Measurements from ENCODE around the gene SRSF12. TPM values are rescaled to one million over a fixed set of nuclear protein-coding genes. Genes with fewer than 3 reads are reported as not detected.
"Not testable (repeated sequence)": the region's sequence is repeated elsewhere in the genome, so short reads cannot be mapped to it uniquely, and the experiment has no call there.

Gene SRSF12
- total RNA-seq, 1 donor from 2014 or later, result 0.05 TPM

DNA sequence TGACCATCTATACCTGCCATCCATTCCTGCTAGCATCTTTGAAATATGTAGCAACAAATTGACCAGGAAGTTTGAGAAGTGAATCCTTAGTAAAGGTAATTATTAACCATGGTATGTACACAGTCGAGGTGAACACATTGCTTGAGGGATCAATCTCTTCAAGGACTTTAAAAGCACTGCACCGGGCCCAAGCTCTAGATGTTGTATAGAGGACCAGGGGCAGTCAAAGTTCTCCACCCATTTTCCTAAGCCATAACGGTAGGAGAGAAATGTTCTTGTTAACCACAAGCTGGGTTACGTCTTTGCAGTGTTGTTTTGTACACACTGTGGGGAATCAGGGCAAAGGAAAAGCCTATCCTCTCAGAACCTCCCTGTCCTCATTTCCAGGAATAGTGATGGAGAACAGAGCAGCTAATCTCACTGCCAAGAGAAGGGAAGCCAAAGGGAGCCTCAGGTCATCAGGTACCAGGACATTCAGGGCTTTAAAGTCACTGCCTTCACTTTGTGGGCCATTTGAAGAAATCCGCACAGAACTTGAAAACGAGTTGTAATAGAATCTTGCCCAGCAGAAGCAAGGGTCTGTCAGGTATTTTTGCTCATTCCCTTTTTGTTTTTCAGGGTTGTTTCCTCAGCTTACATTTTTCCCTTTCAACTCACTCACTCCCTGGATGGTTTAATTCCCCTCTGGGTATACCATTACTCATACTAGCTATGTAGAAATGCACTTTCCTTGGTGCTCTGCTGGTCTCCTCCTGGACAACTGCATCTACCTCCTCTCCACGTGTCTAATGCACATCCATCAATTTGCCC, 22.7 kb upstream of the SRSF12 start:
- H3K36me3 Mint-ChIP-seq (ENCODE audit: low read depth), result no peaks in the 10 kb centered on the region
- H3K27ac Mint-ChIP-seq, result no peak overlapping the region
- H3K4me1 Mint-ChIP-seq, result peaks cover 8% of the 10 kb centered on the region
- intact Hi-C loops (cut with micrococcal nuclease), result no loop called here
- H3K27me3 Mint-ChIP-seq, result peaks cover 12% of the 10 kb centered on the region
- H3K4me3 Mint-ChIP-seq, result no peak overlapping the region
- no peak for DNase-seq
- no peaks in the 10 kb centered on the region for H3K9me3 Mint-ChIP-seq

DNA sequence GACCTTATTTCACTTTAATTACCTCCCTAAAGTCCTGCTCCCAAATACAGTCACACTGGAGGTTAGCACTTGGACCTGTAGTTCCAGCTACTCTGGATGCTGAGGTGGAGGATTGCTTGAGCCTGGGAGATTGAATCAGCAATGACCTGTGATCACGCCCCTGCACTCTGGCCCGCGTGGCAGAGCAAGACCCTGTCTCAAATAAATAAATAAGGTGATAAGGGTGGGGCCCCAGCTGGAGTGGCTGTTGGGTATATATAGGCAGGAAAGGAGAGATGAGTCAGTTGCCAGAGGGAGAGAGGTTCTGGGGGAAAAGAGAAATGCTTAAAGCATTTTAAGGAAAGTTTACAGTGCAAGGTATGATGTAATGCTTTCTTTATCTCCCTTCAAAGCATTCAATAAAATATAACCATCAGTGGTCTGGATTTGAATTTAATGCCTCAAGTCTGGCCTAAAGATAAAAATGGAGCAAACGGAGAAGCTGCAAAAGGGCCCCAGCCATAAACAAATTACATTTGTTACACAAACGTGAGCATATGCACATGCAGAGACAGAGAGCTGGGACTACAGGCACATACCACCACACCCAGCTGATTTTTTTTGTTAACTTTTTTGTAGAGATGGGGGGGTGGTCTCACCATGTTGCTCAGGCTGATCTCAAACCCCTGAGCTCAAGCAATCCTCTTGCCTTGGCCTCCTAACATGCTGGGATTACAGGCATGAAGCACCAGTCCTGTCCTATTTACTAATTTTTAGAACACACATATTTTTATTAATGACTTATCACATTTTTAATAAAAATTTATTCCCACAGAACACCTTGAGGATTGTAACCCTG, 21.9 kb upstream of the SRSF12 start:
- Mint-ChIP-seq H3K27me3 (peaks cover 11% of the 10 kb centered on the region), H3K4me3 (no peak overlapping the region), H3K9me3 (no peaks in the 10 kb centered on the region), H3K36me3 (ENCODE audit: low read depth) (no peaks in the 10 kb centered on the region), H3K27ac (no peak overlapping the region), H3K4me1 (peaks cover 5% of the 10 kb centered on the region)
- DNase-seq, result no peak
- intact Hi-C loops (cut with micrococcal nuclease), result no loop called here

DNA sequence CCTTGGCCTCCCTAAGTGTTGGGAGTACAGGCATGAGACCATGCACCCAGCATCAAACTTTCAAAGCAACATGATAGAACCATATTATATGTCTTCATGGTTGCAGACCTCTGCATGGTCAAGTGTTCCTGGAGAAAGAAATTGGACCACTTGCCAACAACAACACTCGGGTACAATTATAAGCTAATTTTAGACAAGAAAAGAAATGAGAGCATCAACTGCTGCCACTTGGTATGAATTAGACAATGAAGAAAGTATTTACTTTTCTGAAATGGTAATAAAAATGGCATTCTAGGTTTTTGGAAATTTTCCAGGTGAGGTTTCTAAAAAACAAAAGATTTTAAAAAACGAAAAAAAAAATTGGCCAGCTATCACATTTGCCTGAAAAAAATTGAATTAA, 20.3 kb upstream of the SRSF12 start:
- Mint-ChIP-seq H3K4me3 (no peak overlapping the region), H3K9me3 (no peaks in the 10 kb centered on the region), H3K27ac (no peak overlapping the region), H3K4me1 (no peaks in the 10 kb centered on the region), H3K27me3 (peaks cover 2% of the 10 kb centered on the region), H3K36me3 (ENCODE audit: low read depth) (no peaks in the 10 kb centered on the region)
- intact Hi-C loops (cut with micrococcal nuclease), result no loop called here
- DNase-seq, result no peak

DNA sequence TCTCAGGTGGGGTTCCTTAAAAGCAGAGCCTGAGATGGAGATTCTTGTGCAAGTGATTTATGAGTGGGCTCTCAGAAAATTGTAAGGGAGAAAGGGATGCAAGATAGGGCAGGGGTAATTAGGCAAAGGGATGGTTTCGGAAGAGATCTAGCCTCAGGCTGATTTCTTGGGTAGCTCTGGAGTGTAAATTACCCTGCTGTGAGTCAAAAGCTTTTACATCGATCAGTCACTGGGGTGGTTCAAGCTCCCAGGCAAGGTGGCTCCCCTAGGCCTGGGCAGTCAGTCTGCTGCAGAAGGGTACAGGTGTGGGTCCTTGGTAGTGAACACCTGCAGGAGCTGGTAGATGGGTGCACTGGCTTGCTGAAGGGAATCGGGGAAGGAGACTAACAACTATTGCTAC, 16.9 kb upstream of the SRSF12 start:
- Mint-ChIP-seq H3K27ac (no peak overlapping the region), H3K36me3 (ENCODE audit: low read depth) (no peaks in the 10 kb centered on the region)
- no peak for DNase-seq

DNA sequence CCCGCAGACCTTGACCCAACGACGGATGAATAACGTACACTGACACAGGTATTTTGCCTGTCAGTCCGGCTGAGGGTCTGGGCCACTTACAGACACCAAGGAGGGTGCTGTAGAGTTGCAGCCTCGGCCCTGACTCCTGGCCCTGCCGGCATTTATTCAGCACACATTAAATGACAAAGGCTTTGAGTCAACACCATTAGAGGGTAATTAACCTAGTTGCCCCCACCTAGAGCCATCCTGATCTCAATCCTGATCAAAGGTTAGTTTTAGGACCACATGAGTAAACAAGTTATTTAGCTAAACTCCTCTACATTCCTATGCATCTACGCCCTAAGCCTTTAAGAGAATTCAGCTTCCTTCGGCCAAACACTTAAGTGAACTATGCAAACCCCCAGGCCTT, 16.1 kb upstream of the SRSF12 start:
- Mint-ChIP-seq H3K4me3 (no peak overlapping the region), H3K27me3 (peaks cover 2% of the 10 kb centered on the region), H3K9me3 (no peaks in the 10 kb centered on the region), H3K27ac (no peak overlapping the region), H3K4me1 (no peaks in the 10 kb centered on the region), H3K36me3 (ENCODE audit: low read depth) (no peaks in the 10 kb centered on the region)
- DNase-seq, result no peak
- intact Hi-C loops (cut with micrococcal nuclease), result no loop called here

More for the DNA sequence above, 16.9 kb upstream of the SRSF12 start:
- H3K4me3 Mint-ChIP-seq, result no peak overlapping the region
- intact Hi-C loops (cut with micrococcal nuclease), result no loop called here
- no peaks in the 10 kb centered on the region for H3K4me1 Mint-ChIP-seq
- H3K9me3 Mint-ChIP-seq, result no peaks in the 10 kb centered on the region
- H3K27me3 Mint-ChIP-seq, result peaks cover 2% of the 10 kb centered on the region

DNA sequence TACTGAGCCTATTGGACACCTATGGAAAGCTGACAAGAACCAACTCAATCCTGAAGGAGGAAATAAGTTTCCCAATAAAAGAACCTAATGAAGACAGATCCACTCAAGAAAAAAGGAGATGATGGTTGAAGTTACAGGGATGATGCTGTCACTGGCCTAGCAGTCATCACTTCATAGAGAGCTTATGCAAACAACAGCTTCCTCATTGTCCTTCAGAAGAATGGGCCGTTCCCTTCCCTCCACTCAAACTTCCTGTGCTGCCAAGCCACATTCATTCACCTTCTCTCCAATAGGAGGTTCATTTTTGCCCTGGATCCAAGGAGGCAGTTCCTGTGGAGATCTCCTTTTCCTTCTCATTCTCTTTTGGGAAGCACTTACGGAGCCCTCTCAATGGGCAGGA, 14.2 kb upstream of the SRSF12 start:
- no peaks in the 10 kb centered on the region for H3K36me3 Mint-ChIP-seq (ENCODE audit: low read depth)
- no peak for DNase-seq
- H3K27ac Mint-ChIP-seq, result no peak overlapping the region
- intact Hi-C loops (cut with micrococcal nuclease), result no loop called here
- peaks cover 4% of the 10 kb centered on the region for H3K9me3 Mint-ChIP-seq
- H3K27me3 Mint-ChIP-seq, result peaks cover 5% of the 10 kb centered on the region
- H3K4me3 Mint-ChIP-seq, result no peak overlapping the region
- H3K4me1 Mint-ChIP-seq, result no peaks in the 10 kb centered on the region

DNA sequence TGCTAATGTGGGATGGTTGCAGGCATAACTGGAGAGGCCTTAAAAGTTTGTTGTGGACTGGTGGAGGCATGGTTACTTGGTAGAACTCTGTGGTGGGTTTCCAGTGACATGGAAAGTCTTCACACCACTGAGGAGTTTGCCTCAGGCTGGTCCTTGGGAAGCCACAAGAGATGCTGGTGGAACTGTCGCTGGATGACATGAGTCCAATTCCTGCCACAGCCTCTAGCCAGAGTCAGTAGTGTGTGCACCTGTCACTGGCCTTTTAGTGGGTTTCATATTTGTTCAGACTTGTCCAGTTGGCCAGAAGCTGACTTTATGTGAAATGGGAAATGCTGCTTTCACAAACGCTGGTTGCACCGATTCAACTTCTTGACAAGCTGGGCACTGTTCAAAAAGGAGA, 13.7 kb upstream of the SRSF12 start:
- H3K27me3 Mint-ChIP-seq, result peaks cover 6% of the 10 kb centered on the region
- no peak overlapping the region for H3K27ac Mint-ChIP-seq
- intact Hi-C loops (cut with micrococcal nuclease), result no loop called here
- no peaks in the 10 kb centered on the region for H3K36me3 Mint-ChIP-seq (ENCODE audit: low read depth)
- peaks cover 4% of the 10 kb centered on the region for H3K9me3 Mint-ChIP-seq
- DNase-seq, result no peak
- H3K4me3 Mint-ChIP-seq, result no peak overlapping the region
- no peaks in the 10 kb centered on the region for H3K4me1 Mint-ChIP-seq

DNA sequence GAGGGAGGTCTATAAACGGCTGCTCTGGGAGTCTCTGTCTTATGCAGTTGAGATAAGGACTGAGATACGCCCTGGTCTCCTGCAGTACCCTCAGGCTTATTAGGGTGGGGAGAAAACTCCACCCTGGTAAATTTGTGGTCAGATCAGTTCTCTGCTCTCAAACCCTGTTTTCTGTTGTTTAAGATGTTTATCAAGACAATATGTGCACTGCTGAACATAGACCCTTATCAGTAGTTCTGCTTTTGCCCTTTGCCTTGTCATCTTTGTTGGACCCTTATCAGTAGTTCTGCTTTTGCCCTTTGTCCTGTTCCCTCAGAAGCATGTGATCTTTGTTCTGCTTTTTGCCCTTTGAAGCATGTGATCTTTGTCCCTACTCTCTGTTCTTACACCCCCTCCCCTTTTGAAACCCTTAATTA, 10.4 kb upstream of the SRSF12 start:
- intact Hi-C loops (cut with micrococcal nuclease), result not testable (repeated sequence)

DNA sequence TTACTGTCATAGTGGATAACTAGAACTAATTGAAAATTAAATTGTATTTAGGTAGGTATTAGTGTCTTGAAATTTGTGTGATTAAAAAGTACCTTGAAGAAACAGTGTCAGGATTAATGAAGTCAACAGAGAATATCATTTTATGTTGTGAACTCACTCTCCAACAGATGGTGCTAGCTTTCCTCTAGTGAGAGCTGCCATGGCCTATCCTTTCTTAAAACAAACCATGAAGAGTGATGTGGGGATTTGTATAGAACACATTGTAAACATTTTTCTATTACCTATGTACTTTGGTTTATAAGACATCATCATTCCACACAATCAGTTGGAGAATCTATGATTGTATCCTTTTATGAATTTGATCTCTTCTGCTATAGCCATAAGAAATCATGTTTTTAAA, 4.8 kb upstream of the SRSF12 start:
- Mint-ChIP-seq H3K4me1 (no peaks in the 10 kb centered on the region), H3K27ac (no peak overlapping the region), H3K36me3 (ENCODE audit: low read depth) (no peaks in the 10 kb centered on the region), H3K4me3 (no peak overlapping the region), H3K27me3 (peaks cover 23% of the 10 kb centered on the region), H3K9me3 (no peaks in the 10 kb centered on the region)
- intact Hi-C loops (cut with micrococcal nuclease), result loop anchor here (2.0 to 5.0 kb wide), 2 partner anchors 120 to 246 kb away; no protein-coding TSS in a partner anchor
- peak; percentile 67 for DNase-seq

More for the DNA sequence above, 10.4 kb upstream of the SRSF12 start:
- H3K4me3 Mint-ChIP-seq; H3K4me1 Mint-ChIP-seq; H3K36me3 Mint-ChIP-seq (ENCODE audit: low read depth); H3K27ac Mint-ChIP-seq; H3K27me3 Mint-ChIP-seq; H3K9me3 Mint-ChIP-seq; DNase-seq: not testable (repeated sequence)

DNA sequence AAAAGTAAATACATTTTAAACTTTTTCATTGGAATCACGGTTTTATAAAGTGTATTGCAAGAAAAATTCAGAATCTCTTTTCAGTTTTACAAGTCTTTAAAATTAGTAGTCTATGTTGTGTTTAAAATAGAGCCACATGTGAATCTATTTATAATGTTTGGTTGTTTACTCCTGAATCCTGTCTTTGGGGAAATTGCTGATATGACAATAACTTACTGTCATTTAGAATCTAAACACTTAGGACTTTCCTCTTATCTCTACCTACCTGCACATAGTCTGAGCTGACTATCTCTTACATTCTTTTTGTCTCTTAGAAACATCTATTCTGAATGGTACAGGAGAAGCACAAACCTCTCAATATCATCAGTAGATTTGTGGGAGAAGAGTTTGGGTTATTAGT, 4.1 kb upstream of the SRSF12 start:
- H3K9me3 Mint-ChIP-seq, result no peaks in the 10 kb centered on the region
- no peak for DNase-seq
- peaks cover 26% of the 10 kb centered on the region for H3K27me3 Mint-ChIP-seq
- peaks cover 2% of the 10 kb centered on the region for H3K36me3 Mint-ChIP-seq (ENCODE audit: low read depth)
- H3K4me3 Mint-ChIP-seq, result no peak overlapping the region
- H3K27ac Mint-ChIP-seq, result no peak overlapping the region
- intact Hi-C loops (cut with micrococcal nuclease), result loop anchor here (2.0 to 5.0 kb wide), 2 partner anchors 120 to 247 kb away; no protein-coding TSS in a partner anchor
- peaks cover 4% of the 10 kb centered on the region for H3K4me1 Mint-ChIP-seq

DNA sequence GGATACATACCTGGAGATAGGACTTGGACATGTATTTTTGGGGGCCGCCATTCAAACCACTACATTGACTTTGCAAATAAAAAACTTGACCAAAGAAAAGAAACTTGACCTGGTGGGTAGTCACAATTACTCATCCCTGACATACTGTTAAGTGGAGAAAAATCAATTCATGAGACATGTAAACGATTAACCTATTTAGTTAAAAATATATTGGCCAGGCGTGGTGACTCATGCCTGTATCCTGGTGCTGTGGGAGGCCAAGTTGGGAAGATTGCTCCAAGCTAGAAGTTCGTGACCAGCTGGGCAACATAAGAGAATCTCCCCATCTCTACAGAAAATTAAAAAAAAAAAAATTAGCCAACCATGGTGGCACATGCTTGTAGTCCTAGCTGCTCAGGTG, 2.5 kb upstream of the SRSF12 start:
- H3K9me3 Mint-ChIP-seq, result no peaks in the 10 kb centered on the region
- H3K4me3 Mint-ChIP-seq, result no peak overlapping the region
- H3K4me1 Mint-ChIP-seq, result peaks cover 6% of the 10 kb centered on the region
- intact Hi-C loops (cut with micrococcal nuclease), result loop anchor here (5.0 kb wide), 1 partner anchor 122 kb away; no protein-coding TSS in a partner anchor
- no peak for DNase-seq
- peaks cover 2% of the 10 kb centered on the region for H3K36me3 Mint-ChIP-seq (ENCODE audit: low read depth)
- no peak overlapping the region for H3K27ac Mint-ChIP-seq
- peaks cover 37% of the 10 kb centered on the region for H3K27me3 Mint-ChIP-seq

DNA sequence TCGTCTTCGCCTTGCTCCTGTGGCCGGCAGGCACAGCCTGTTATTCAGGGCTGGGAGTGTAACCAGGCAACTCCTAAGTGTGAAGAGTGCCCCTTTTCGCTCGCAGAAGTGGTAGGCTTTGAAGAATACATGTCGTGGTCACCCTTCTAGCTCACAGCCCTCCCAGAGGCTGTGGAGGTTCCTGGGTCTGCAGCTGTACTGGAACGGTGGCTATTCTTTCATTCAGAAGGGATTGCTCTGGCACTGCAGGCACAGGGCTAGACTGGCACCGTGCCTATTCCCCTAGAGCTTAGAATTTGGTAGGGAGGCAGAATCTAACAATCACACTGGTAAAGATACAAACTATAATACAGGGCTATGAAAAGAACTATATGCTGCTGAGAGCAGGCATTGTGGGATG, 1.1 kb upstream of the SRSF12 start:
- intact Hi-C loops (cut with micrococcal nuclease), result no loop called here
- Mint-ChIP-seq H3K27me3 (peaks cover 39% of the 10 kb centered on the region), H3K4me1 (peaks cover 6% of the 10 kb centered on the region), H3K4me3 (peak overlapping the region; percentile 45), H3K27ac (no peak overlapping the region), H3K9me3 (no peaks in the 10 kb centered on the region), H3K36me3 (ENCODE audit: low read depth) (peaks cover 2% of the 10 kb centered on the region)
- no peak for DNase-seq

DNA sequence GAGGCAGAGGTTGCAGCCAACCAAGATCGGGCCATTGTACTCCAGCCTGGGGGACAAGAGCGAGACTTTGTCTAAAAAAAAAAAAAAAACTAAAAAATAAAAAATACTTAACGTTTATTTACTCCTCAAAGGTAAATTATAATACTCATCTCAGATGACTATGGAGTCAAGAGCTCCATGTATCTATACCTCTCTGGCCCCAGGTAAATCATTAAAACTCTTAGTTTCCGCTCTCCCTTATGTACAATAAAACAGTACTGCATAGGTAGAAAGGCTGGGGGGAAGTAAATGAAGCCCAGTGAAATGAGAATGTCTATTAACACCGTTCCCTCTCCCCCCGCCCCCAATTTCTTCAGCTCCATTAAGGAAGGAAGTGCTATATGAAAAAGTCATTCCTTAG, 1.2 kb downstream of the SRSF12 start:
- H3K27me3 Mint-ChIP-seq, result peaks cover 36% of the 10 kb centered on the region
- no peaks in the 10 kb centered on the region for H3K9me3 Mint-ChIP-seq
- no peak overlapping the region for H3K27ac Mint-ChIP-seq
- no peak for DNase-seq
- H3K4me3 Mint-ChIP-seq, result peak overlapping the region; percentile 85
- intact Hi-C loops (cut with micrococcal nuclease), result loop anchor here (2.0 kb wide), 1 partner anchor 34 kb away; no protein-coding TSS in a partner anchor
- H3K4me1 Mint-ChIP-seq, result peaks cover 6% of the 10 kb centered on the region
- peaks cover 2% of the 10 kb centered on the region for H3K36me3 Mint-ChIP-seq (ENCODE audit: low read depth)

DNA sequence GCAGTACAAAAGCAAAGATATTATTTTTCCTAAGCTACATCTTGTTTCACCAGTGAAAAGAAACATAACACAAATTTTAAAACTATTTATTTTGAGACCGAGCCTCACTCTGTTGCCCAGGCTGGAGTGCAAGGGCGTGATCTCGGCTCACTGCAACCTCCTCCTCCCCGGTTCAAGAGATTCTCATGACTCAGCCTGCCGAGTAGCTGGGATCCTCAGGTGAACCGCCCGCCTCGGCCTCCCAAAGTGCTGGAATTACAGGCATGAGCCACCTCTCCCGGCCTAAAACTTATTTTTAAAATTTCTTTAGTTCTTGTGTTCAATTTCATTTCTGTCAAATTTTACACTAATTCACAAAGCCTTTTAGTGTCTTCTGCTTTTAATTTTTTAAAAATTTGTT, 5.9 kb downstream of the SRSF12 start:
- peaks cover 2% of the 10 kb centered on the region for H3K4me1 Mint-ChIP-seq
- no peaks in the 10 kb centered on the region for H3K36me3 Mint-ChIP-seq (ENCODE audit: low read depth)
- no peaks in the 10 kb centered on the region for H3K9me3 Mint-ChIP-seq
- intact Hi-C loops (cut with micrococcal nuclease), result no loop called here
- no peak overlapping the region for H3K27ac Mint-ChIP-seq
- H3K27me3 Mint-ChIP-seq, result peaks cover 20% of the 10 kb centered on the region
- no peak overlapping the region for H3K4me3 Mint-ChIP-seq
- no peak for DNase-seq

All from activated CD4-positive, alpha-beta T cell treated with anti-CD3 and anti-CD28 coated beads, Interleukin-2, amount 10 ng/mL, durations not matched to agents 24 days and 14 days (primary cell).